ENCODE measurements around the gene ADK. TPM values are rescaled to one million over a fixed set of nuclear protein-coding genes. Genes with fewer than 3 reads are reported as not detected.

The ADK gene
- total RNA-seq, 4 donors from 2014 or later: 62.1 to 84.7 (median 74.4) TPM

DNA sequence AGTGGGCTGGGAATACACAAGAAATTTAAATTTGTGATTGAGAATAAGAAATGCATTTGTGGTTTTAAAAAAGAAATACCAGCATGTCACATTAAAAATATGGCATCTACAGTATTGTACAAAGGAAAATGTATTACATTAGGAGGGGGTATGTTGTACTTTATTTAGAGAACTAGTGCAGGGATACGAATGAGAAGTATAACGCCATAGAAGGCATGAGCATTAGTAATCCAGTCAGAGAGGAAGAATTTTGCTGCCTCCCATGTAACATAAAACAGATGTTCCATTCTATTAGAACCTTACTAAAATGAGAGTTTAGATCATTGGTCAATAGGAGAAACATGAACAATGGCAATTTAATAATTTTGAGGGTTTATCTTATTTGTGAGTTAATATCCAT, 182.2 kb downstream of the ADK start:
- 84 to 85% methylated on average over 2 of the region's 2 CpGs for WGBS, 2 donors
- Histone ChIP-seq H3K36me3 (no peaks in the 10 kb centered on the region), H3K4me1 (no peaks in the 10 kb centered on the region), H3K27me3 (no peaks in the 10 kb centered on the region), H3K27ac (no peak overlapping the region), H3K4me3 (replicated peaks in 1 of 3) (no peak overlapping the region), H3K9me3 (no peaks in the 10 kb centered on the region)
- intact Hi-C loops (cut with DNase I): no loop called here
- no peak for TF ChIP-seq POLR2A (IDR thresholded peaks at IDR 0.05)
- TF ChIP-seq, protein P1, sequence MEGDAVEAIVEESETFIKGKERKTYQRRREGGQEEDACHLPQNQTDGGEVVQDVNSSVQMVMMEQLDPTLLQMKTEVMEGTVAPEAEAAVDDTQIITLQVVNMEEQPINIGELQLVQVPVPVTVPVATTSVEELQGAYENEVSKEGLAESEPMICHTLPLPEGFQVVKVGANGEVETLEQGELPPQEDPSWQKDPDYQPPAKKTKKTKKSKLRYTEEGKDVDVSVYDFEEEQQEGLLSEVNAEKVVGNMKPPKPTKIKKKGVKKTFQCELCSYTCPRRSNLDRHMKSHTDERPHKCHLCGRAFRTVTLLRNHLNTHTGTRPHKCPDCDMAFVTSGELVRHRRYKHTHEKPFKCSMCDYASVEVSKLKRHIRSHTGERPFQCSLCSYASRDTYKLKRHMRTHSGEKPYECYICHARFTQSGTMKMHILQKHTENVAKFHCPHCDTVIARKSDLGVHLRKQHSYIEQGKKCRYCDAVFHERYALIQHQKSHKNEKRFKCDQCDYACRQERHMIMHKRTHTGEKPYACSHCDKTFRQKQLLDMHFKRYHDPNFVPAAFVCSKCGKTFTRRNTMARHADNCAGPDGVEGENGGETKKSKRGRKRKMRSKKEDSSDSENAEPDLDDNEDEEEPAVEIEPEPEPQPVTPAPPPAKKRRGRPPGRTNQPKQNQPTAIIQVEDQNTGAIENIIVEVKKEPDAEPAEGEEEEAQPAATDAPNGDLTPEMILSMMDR (IDR thresholded peaks at IDR 0.05): no peak
- no peak for DNase-seq

DNA sequence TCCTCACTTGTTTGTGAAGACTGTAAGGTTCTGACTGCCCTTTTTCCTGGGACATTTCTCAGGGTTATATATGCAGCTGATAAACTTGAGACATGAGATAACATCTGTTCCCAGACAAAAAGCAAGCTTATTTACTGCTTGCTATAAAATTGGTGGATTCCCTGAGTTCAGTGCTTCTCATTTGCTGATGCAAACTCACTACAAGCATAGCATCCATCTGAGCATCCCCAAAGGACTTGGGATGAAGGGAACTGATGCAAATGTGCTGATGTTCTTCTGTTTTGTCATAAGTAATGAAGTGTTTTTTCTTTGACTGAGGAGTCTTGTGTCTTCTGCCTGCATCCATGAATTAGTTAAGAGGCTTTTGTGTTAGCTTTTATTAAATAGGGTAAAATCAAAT, 183.2 kb downstream of the ADK start:
- no peak overlapping the region for H3K27ac ChIP-seq
- no peaks in the 10 kb centered on the region for H3K4me1 ChIP-seq
- H3K9me3 ChIP-seq: no peaks in the 10 kb centered on the region
- intact Hi-C loops (cut with DNase I): no loop called here
- no peak for DNase-seq
- TF ChIP-seq, protein P1 (IDR thresholded peaks at IDR 0.05): no peak
- TF ChIP-seq POLR2A (IDR thresholded peaks at IDR 0.05): no peak
- H3K36me3 ChIP-seq: no peaks in the 10 kb centered on the region
- no peaks in the 10 kb centered on the region for H3K27me3 ChIP-seq
- no peak overlapping the region for H3K4me3 ChIP-seq (replicated peaks in 1 of 3)

DNA sequence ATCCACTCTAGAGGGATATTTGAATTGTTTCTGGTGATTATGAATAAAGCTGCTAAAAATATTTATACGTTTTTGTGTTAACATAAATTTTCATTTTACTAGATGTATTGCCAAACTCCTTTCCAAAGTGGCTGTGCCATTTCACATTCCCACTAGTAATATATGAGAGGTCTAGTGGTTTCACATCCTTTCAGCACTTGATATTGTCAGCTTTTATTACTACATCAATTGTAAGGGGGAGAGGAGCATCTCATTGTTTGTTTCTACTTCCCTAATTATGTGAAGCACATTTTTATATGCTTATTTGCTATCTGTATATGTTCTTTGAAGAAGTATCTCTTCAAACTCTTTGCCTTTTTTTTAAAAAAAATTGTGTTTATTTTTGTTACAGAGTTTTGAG, 184.5 kb downstream of the ADK start:
- WGBS, 2 donors: 85 to 93% methylated on average over 1 of the region's 1 CpG
- TF ChIP-seq, protein P1 (IDR thresholded peaks at IDR 0.05): no peak
- no peak for TF ChIP-seq POLR2A (IDR thresholded peaks at IDR 0.05)

DNA sequence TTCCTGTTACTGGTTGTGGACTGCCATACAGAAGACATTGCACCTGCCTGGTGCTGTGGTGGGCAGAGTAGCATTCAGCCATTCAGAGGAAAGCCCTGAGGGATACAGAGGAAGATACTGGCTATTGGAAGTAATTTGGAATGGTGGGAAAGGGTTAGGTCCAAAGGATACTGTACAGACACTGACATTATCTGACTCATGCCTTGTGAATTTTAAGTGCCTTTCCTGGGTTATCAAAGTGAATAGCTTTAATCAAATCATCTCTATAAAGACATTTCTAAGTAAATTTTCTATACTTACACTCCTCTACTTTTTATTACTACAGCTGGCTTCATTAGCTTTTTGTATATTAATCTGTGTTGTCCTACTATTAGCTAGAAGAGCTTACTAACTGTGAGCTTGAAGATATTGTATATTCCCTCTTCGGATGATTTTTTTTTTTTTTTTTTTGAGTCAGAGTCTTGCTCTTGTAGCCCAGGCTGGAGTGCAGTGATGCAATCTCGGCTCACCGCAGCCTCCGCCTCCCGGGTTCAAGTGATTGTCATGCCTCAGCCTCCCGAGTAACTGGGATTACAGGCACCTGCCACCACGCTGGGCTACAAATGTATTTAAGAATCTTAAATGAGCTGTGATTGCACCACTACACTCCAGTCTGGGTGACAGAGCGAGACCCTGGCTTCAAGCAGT, 186.5 kb downstream of the ADK start:
- Histone ChIP-seq H3K9me3 (no peaks in the 10 kb centered on the region), H3K27ac (no peak overlapping the region), H3K36me3 (no peaks in the 10 kb centered on the region), H3K4me3 (replicated peaks in 1 of 3) (no peak overlapping the region), H3K27me3 (no peaks in the 10 kb centered on the region), H3K4me1 (no peaks in the 10 kb centered on the region)
- intact Hi-C loops (cut with DNase I): no loop called here
- TF ChIP-seq, protein P1 (IDR thresholded peaks at IDR 0.05): no peak
- TF ChIP-seq POLR2A (IDR thresholded peaks at IDR 0.05): no peak
- no peak for DNase-seq
- 97 to 98% methylated on average over 8 of the region's 8 CpGs for WGBS, 2 donors

More for the DNA sequence above, 184.5 kb downstream of the ADK start:
- H3K9me3 ChIP-seq: no peaks in the 10 kb centered on the region
- no peak for DNase-seq
- H3K36me3 ChIP-seq: no peaks in the 10 kb centered on the region
- intact Hi-C loops (cut with DNase I): no loop called here
- no peak overlapping the region for H3K27ac ChIP-seq
- H3K27me3 ChIP-seq: no peaks in the 10 kb centered on the region
- no peak overlapping the region for H3K4me3 ChIP-seq (replicated peaks in 1 of 3)
- H3K4me1 ChIP-seq: no peaks in the 10 kb centered on the region

DNA sequence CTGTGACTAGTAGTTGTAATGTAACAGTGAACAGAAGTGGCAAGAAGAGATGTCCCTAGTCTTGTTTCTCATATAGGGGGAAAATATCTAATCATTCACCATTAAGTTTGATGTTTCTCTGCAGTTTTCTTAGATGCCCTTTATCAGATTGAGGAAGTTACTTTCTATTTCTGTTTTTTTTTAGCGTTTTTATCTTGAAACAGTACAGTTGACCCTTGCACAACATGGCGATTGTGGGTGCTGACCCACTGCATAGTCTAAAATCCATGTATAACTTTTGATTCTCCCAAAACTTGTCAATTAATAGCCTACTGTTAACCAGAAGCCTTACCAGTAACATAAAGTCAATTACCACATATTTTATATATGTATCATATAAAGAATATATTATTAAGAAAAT, 192.0 kb downstream of the ADK start:
- no peak overlapping the region for H3K27ac ChIP-seq
- no peaks in the 10 kb centered on the region for H3K27me3 ChIP-seq
- WGBS, 2 donors: 90 to 93% methylated on average over 2 of the region's 2 CpGs
- intact Hi-C loops (cut with DNase I): no loop called here
- H3K4me1 ChIP-seq: no peaks in the 10 kb centered on the region
- no peaks in the 10 kb centered on the region for H3K36me3 ChIP-seq
- TF ChIP-seq POLR2A (IDR thresholded peaks at IDR 0.05): no peak
- TF ChIP-seq, protein P1 (IDR thresholded peaks at IDR 0.05): no peak
- H3K9me3 ChIP-seq: no peaks in the 10 kb centered on the region
- DNase-seq: no peak
- no peak overlapping the region for H3K4me3 ChIP-seq (replicated peaks in 1 of 3)

Measured in thyroid gland (tissue), 4 donors.